K562 (cell line): ENCODE data around the gene FASN. TPM values are rescaled to one million over a fixed set of nuclear protein-coding genes. Genes with fewer than 3 reads are reported as not detected.

Experiments
- ATAC-seq: fragments of 200-7000 bp; cut with Tn5 transposase; 3 replicates; pipeline ENCODE4 v1.9.1; 2020; ENCODE audit warnings: moderate library complexity
- BruUV-seq: library from RNA; stranded (reverse); fragments of 400-500 nt; replicated peaks from 2 replicates; lab custom pipeline; 2021; lab: Mats Ljungman, UMichigan
- CTCF ChIA-PET: fragments of 300-600 bp; formaldehyde crosslinking; extraction: SDS; loops from one replicate; lab custom pipeline; 2021; ENCODE audit warnings: low intra/inter-chr PET ratio; lab: Yijun Ruan, JAX
- POLR2A ChIA-PET: fragments of 300-600, 350-650 bp; sonication (Branson Sonifier 250); formaldehyde crosslinking; extraction: SDS; loops from one replicate; lab custom pipeline; 2021; ENCODE audit warnings: antibody characterized with exemption, inconsistent platforms; lab: Yijun Ruan, JAX
- DNase-seq, 4 experiments: peaks; one replicate each; pipeline versions ENCODE4 v3.0.0 to v3.0.0-alpha.2; 2011 to 2018; ENCODE audit warnings: low spot score in 3 of 4, mixed read lengths in 3 of 4; ENCODE audit errors: extremely low read depth in 1 of 4
- FAIRE-seq: peaks from 2 replicates; lab custom pipeline; 2011; peaks lifted over from hg19 to GRCh38; lab: Jason Lieb, UNC
- H2AFZ ChIP-seq: 2 replicates; pipeline ENCODE4 v1.6.0; 2011; ENCODE audit warnings: low read depth, low read length, control low read depth, inconsistent platforms
- H3K27ac ChIP-seq: fragments of 200-600 bp; 3 replicates; pipeline ENCODE4 v1.8.0; 2011; ENCODE audit warnings: low read depth, mild to moderate bottlenecking, control low read depth, inconsistent platforms, low read length, moderate library complexity, mixed read lengths; ENCODE audit errors: extremely low read depth
- H3K27me3 ChIP-seq, 2 experiments: fragments of 300-600 bp in 1 of 2; 2 replicates in 1 of 2; 3 replicates in 1 of 2; pipeline versions ENCODE4 v1.6.0 to v1.8.0; 2011; ENCODE audit warnings: inconsistent platforms in 2 of 2, low read length in 2 of 2, mild to moderate bottlenecking in 1 of 2, mixed read lengths in 1 of 2, moderate library complexity in 1 of 2; ENCODE audit not compliant: control insufficient read depth in 2 of 2, insufficient read depth in 2 of 2
- H3K36me3 ChIP-seq: fragments of 300-600 bp; 3 replicates; pipeline ENCODE4 v1.8.0; 2011; ENCODE audit warnings: mild to moderate bottlenecking, low read length, inconsistent platforms; ENCODE audit not compliant: control insufficient read depth, insufficient read depth
- H3K4me1 ChIP-seq, 2 experiments: fragments of 200-600 bp in 1 of 2; replicated peaks in 1 of 2; 2 replicates in 1 of 2; 3 replicates in 1 of 2; pipeline versions ENCODE4 v1.5.1 to v1.8.0; 2011; ENCODE audit warnings: inconsistent platforms in 2 of 2, low read length in 2 of 2, mild to moderate bottlenecking in 1 of 2, mixed read lengths in 1 of 2, moderate library complexity in 1 of 2; ENCODE audit not compliant: control insufficient read depth in 2 of 2, insufficient read depth in 2 of 2
- H3K4me2 ChIP-seq: 2 replicates; pipeline ENCODE4 v1.6.1; 2011; ENCODE audit warnings: low read length, control low read depth, inconsistent platforms, mixed read lengths; ENCODE audit not compliant: insufficient read depth
- H3K4me3 ChIP-seq: fragments of 200-600 bp; sonication (generic), shearing (Covaris generic); 2 replicates; pipeline ENCODE4 v1.5.1; 2016; ENCODE audit warnings: control low read depth, inconsistent platforms
- H3K79me2 ChIP-seq: fragments of 200-600 bp; 3 replicates; pipeline ENCODE4 v1.8.0; 2011; ENCODE audit warnings: low read length, inconsistent platforms; ENCODE audit not compliant: control insufficient read depth, insufficient read depth
- H3K9ac ChIP-seq, 2 experiments: 2 replicates each; pipeline versions ENCODE4 v1.6.0 to v1.6.1; 2011; ENCODE audit warnings: low read depth in 2 of 2, low read length in 2 of 2, control low read depth in 1 of 2, inconsistent platforms in 1 of 2, mild to moderate bottlenecking in 1 of 2, mixed read lengths in 1 of 2; ENCODE audit not compliant: insufficient read depth in 1 of 2
- H3K9me1 ChIP-seq: one replicate; pipeline ENCODE4 v1.6.0; 2011; ENCODE audit warnings: inconsistent platforms, mild to moderate bottlenecking, low read length, moderate library complexity; ENCODE audit not compliant: control insufficient read depth, insufficient read depth
- H3K9me3 ChIP-seq: replicated peaks from 2 replicates; pipeline ENCODE4 v1.5.1; 2011; ENCODE audit warnings: low read depth, low read length, inconsistent platforms; ENCODE audit not compliant: control insufficient read depth, insufficient read depth
- H4K20me1 ChIP-seq: replicated peaks from 2 replicates; pipeline ENCODE4 v1.6.1; 2011; ENCODE audit warnings: low read length, inconsistent platforms, mixed read lengths; ENCODE audit not compliant: control insufficient read depth, insufficient read depth
- CREBBP ChIP-seq: IDR thresholded peaks from one replicate; pipeline ENCODE4 v1.6.1; 2012; ENCODE audit warnings: low read depth, mild to moderate bottlenecking, control low read depth, inconsistent platforms, low read length
- HIVEP1 ChIP-seq: fragments of 250-450 bp; sonication (Bioruptor Pico); IDR thresholded peaks from 2 replicates; pipeline ENCODE4 v1.4.0; 2020; ENCODE audit warnings: mild to moderate bottlenecking
- HOXB6 ChIP-seq: fragments of 250-450 bp; sonication (Bioruptor Pico); IDR thresholded peaks from 2 replicates; pipeline ENCODE4 v1.5.1; 2022; ENCODE audit warnings: mild to moderate bottlenecking, borderline replicate concordance
- MCM7 ChIP-seq, 2 experiments: fragments of 450-650 bp; IDR thresholded peaks; 2 replicates each; pipeline ENCODE4 v1.6.1; 2016 to 2018
- MECOM ChIP-seq: fragments of 250-450 bp; sonication (Bioruptor Pico); IDR thresholded peaks from 2 replicates; pipeline ENCODE4 v1.8.0; 2022; ENCODE audit warnings: inconsistent platforms
- NUFIP1 ChIP-seq: fragments of 450-650 bp; IDR thresholded peaks from 2 replicates; pipeline ENCODE4 v1.6.1; 2018; ENCODE audit not compliant: partially characterized antibody
- POLR2A ChIP-seq: fragments of 450-650 bp; conservative IDR thresholded peaks from 2 replicates; pipeline ENCODE4 v1.6.1; 2016
- RBFOX2 ChIP-seq: fragments of 200-400 bp; formaldehyde crosslinking; IDR thresholded peaks from 2 replicates; pipeline ENCODE4 v1.6.1; 2017; ENCODE audit warnings: low read depth, mild to moderate bottlenecking, low read length, moderate library complexity
- SAFB2 ChIP-seq: fragments of 200-400 bp; formaldehyde crosslinking; IDR thresholded peaks from 2 replicates; pipeline ENCODE4 v1.6.1; 2018; ENCODE audit warnings: borderline replicate concordance, low read length, low read depth, moderate library complexity; ENCODE audit not compliant: severe bottlenecking
- SP2 ChIP-seq: IDR thresholded peaks from 2 replicates; pipeline ENCODE4 v1.6.1; 2011; ENCODE audit warnings: mild to moderate bottlenecking, low read depth, low read length, moderate library complexity; ENCODE audit not compliant: poor library complexity, severe bottlenecking; ENCODE audit errors: extremely low read depth
- STAG1 ChIP-seq: sonication (generic); formaldehyde crosslinking; IDR thresholded peaks from 2 replicates; pipeline ENCODE4 v1.5.0; 2020; ENCODE audit warnings: missing genetic modification reagents, borderline replicate concordance
- ZNF347 ChIP-seq: fragments of 450-650 bp; formaldehyde crosslinking; IDR thresholded peaks from 2 replicates; pipeline ENCODE4 v1.4.0; 2020; ENCODE audit warnings: low read depth, mild to moderate bottlenecking, moderate library complexity
- ZNF551 ChIP-seq: fragments of 250-450 bp; sonication (Bioruptor Pico); IDR thresholded peaks from 2 replicates; pipeline ENCODE4 v1.5.0; 2021; ENCODE audit warnings: mild to moderate bottlenecking, moderate library complexity
- ZNF586 ChIP-seq: fragments of 450-650 bp; formaldehyde crosslinking; conservative IDR thresholded peaks from 2 replicates; pipeline ENCODE4 v1.4.0; 2020; ENCODE audit warnings: mild to moderate bottlenecking, moderate library complexity
- ZNF77 ChIP-seq: fragments of 250-450 bp; sonication (Bioruptor Pico); IDR thresholded peaks from 2 replicates; pipeline ENCODE4 v1.5.0; 2020
- WGBS: fragments of 100-300 bp; shearing (Covaris generic); methylation state at CpG from one replicate; pipeline ENCODE4 v1.1.6; 2016; ENCODE audit warnings: low coverage, mixed read lengths; ENCODE audit not compliant: insufficient coverage; ENCODE audit errors: missing lambda C conversion rate; 5-methylcytosine and 5-hydroxymethylcytosine counted together
- in situ Hi-C: fragments of 300-500 bp; cut with MboI; formaldehyde crosslinking; loops from 4 replicates; pipeline ENCODE4 v1.15.0; 2018; ENCODE audit warnings: inconsistent platforms, mixed read lengths
- intact Hi-C: fragments of 100-400 bp; cut with micrococcal nuclease; formaldehyde crosslinking; loops from 2 replicates; pipeline ENCODE4 v1.14.2; 2022
- polyA plus RNA-seq, 8 experiments: library from polyadenylated mRNA; depleted of rRNA in 4 of 8; stranded (reverse) in 5 of 8; unstranded in 3 of 8; fragments of >200 nt; fragmentation: Nextera tagmentation in 2 of 8; fragmentation: Illumina TruSeq in 1 of 8; extraction: Ambion mirVana in 2 of 8; extraction: Trizol in 1 of 8; gene quantifications; 2 replicates each; pipeline versions ENCODE4 v1.2.1 to v1.2.3, GENCODE V29; 2011 to 2014; ENCODE audit warnings: inconsistent platforms in 1 of 8, missing spikeins in 1 of 8
- total RNA-seq, 7 experiments: library from RNA; depleted of rRNA in 6 of 7; stranded (reverse); fragments of >200 nt in 6 of 7; fragmentation: Illumina TruSeq in 2 of 7; extraction: Trizol in 2 of 7; gene quantifications; 2 replicates each; pipeline versions ENCODE4 v1.2.1 to v1.2.3, GENCODE V29; 2011 to 2021; ENCODE audit warnings: low replicate concordance in 1 of 7
- TF ChIP-seq, protein P1 (sequence below), 2 experiments: fragments of 450-650 bp; IDR thresholded peaks; 2 replicates each; pipeline ENCODE4 v1.6.1; 2018; ENCODE audit warnings: mild to moderate bottlenecking in 2 of 2, low read depth in 1 of 2; ENCODE audit not compliant: partially characterized antibody in 2 of 2
- TF ChIP-seq, protein P2 (sequence below): fragments of 250-450 bp; sonication (Bioruptor Pico); IDR thresholded peaks from 2 replicates; pipeline ENCODE4 v1.5.0; 2020; ENCODE audit warnings: mild to moderate bottlenecking

The FASN gene
- total and polyA plus RNA-seq, 9 of the 15 experiments (the other 6 are each of a cell fraction or from before 2014, with no cell fraction given), result 0.15 to 663 (median 49.9) TPM

DNA sequence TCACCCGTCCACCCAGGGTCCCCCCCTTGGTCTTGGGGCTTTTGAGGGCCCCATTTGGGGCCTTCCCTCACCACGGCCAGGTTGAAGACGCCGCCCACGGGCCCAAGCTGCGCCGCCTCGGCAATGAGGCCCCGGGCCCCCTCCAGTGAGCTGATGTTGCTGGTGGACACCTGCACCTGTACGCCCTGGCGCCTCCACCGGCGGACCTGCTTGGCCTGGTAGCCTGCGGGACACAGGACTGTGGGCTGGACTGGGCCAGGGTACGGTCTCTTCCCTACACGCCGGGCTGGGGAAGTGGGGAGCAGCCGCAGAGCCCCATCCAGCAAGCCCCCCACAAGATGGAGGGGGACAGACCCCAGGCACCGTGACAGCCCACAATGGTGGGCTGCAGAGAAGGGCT is 15.6 kb downstream of the FASN start:
- no peak for FAIRE-seq
- H3K4me1 ChIP-seq, result peaks cover 0 to 76% of the 10 kb centered on the region in 2 experiments; a peak in 2 of 5 replicates
- no peaks in the 10 kb centered on the region for H3K27me3 ChIP-seq
- BruUV-seq, result no TSS peak
- H3K9me3 ChIP-seq, result no peaks in the 10 kb centered on the region
- H3K4me2 ChIP-seq, result no peak overlapping the region
- intact Hi-C loops, result no loop called here
- DNase-seq, result no peak
- CTCF ChIA-PET, result no interaction called here
- peaks cover 31% of the 10 kb centered on the region for H4K20me1 ChIP-seq
- POLR2A ChIA-PET, result interaction anchor here (1.1 to 1.7 kb wide), 4 partner anchors 10 to 16 kb away, joined by 3 to 8 read pairs (median 6); partner anchors contain the start of gene FASN
- 93% methylated on average over 12 of the region's 19 CpGs for WGBS
- H3K27ac ChIP-seq, result no peak overlapping the region
- no peaks in the 10 kb centered on the region; the same call in 2 of the 3 replicates for H3K79me2 ChIP-seq
- H3K9me1 ChIP-seq, result no peaks in the 10 kb centered on the region
- peaks cover 98% of the 10 kb centered on the region; the same call in 2 of the 3 replicates for H3K36me3 ChIP-seq
- no peak overlapping the region; a peak in 1 of 4 replicates for H3K9ac ChIP-seq
- no peak overlapping the region for H2AFZ ChIP-seq
- no peak overlapping the region for H3K4me3 ChIP-seq
- no peak for ATAC-seq
- in situ Hi-C loops, result no loop called here
- TF ChIP-seq HOXB6 (CRISPR knock-in tag) (no peak), STAG1 (CRISPR knock-in tag) (no peak), MCM7 (IDR thresholded peaks at IDR 0.05) (no peak), ZNF586 (CRISPR knock-in tag) (no peak), ZNF77 (CRISPR knock-in tag) (no peak), HIVEP1 (CRISPR knock-in tag) (no peak), RBFOX2 (peak; percentile 73), NUFIP1 (no peak), CREBBP (no peak), ZNF551 (CRISPR knock-in tag) (no peak), POLR2A (peak; percentile 48), ZNF347 (CRISPR knock-in tag) (no peak), SAFB2 (no peak), SP2 (no peak), MECOM (no peak)
- TF ChIP-seq, protein P1, sequence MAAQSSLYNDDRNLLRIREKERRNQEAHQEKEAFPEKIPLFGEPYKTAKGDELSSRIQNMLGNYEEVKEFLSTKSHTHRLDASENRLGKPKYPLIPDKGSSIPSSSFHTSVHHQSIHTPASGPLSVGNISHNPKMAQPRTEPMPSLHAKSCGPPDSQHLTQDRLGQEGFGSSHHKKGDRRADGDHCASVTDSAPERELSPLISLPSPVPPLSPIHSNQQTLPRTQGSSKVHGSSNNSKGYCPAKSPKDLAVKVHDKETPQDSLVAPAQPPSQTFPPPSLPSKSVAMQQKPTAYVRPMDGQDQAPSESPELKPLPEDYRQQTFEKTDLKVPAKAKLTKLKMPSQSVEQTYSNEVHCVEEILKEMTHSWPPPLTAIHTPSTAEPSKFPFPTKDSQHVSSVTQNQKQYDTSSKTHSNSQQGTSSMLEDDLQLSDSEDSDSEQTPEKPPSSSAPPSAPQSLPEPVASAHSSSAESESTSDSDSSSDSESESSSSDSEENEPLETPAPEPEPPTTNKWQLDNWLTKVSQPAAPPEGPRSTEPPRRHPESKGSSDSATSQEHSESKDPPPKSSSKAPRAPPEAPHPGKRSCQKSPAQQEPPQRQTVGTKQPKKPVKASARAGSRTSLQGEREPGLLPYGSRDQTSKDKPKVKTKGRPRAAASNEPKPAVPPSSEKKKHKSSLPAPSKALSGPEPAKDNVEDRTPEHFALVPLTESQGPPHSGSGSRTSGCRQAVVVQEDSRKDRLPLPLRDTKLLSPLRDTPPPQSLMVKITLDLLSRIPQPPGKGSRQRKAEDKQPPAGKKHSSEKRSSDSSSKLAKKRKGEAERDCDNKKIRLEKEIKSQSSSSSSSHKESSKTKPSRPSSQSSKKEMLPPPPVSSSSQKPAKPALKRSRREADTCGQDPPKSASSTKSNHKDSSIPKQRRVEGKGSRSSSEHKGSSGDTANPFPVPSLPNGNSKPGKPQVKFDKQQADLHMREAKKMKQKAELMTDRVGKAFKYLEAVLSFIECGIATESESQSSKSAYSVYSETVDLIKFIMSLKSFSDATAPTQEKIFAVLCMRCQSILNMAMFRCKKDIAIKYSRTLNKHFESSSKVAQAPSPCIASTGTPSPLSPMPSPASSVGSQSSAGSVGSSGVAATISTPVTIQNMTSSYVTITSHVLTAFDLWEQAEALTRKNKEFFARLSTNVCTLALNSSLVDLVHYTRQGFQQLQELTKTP (IDR thresholded peaks at IDR 0.05; ENCODE audit: low read depth in 1 of 2, partially characterized antibody in 2 of 2), result no peak
- TF ChIP-seq, protein P2, sequence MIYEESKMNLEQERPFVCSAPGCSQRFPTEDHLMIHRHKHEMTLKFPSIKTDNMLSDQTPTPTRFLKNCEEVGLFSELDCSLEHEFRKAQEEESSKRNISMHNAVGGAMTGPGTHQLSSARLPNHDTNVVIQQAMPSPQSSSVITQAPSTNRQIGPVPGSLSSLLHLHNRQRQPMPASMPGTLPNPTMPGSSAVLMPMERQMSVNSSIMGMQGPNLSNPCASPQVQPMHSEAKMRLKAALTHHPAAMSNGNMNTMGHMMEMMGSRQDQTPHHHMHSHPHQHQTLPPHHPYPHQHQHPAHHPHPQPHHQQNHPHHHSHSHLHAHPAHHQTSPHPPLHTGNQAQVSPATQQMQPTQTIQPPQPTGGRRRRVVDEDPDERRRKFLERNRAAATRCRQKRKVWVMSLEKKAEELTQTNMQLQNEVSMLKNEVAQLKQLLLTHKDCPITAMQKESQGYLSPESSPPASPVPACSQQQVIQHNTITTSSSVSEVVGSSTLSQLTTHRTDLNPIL (CRISPR knock-in tag), result no peak
